SK-N-MC (cell line): ENCODE data around the gene AQP7.

Source experiments
- EZH2 ChIP-seq: fragments of 200-600 bp; sonication (generic); IDR thresholded peaks from one replicate; pipeline ENCODE4 v1.6.1; 2017; ENCODE audit warnings: antibody characterized with exemption
- FOXP2 ChIP-seq: optimal IDR thresholded peaks from 2 replicates; pipeline ENCODE3; 2011; ENCODE audit warnings: mild to moderate bottlenecking, moderate library complexity; ENCODE audit not compliant: insufficient read depth; ENCODE audit errors: extremely low read length, control extremely low read depth

- TF ChIP-seq EZH2 (no peak), FOXP2 (no peak)
Measured at GRCh38 chr9:33419708-33420303, 17.4 kb upstream of the AQP7 start.
